GM12878 (cell line): Measurements from ENCODE around the gene TTLL10. TPM values are rescaled to one million over a fixed set of nuclear protein-coding genes. Genes with fewer than 3 reads are reported as not detected.

ENCODE experiments used
- ATAC-seq: fragments of 200-7000 bp; cut with Tn5 transposase; 3 replicates; pipeline ENCODE4 v1.9.1; 2020; ENCODE audit warnings: mild to moderate bottlenecking, moderate library complexity
- BruUV-seq: library from RNA; stranded (reverse); fragments of 400-500 nt; replicated peaks from 2 replicates; lab custom pipeline; 2021; lab: Mats Ljungman, UMichigan
- CTCF ChIA-PET: fragments of 300-600 bp; sonication (Branson Sonifier 250); formaldehyde crosslinking; extraction: SDS; loops from one replicate; lab custom pipeline; 2021; ENCODE audit warnings: inconsistent platforms; lab: Yijun Ruan, JAX
- POLR2A ChIA-PET: fragments of 350-600 bp; formaldehyde crosslinking; extraction: SDS; loops from one replicate; lab custom pipeline; 2021; ENCODE audit warnings: inconsistent platforms; lab: Charles Lee
- RAD21 ChIA-PET: fragments of 300-600 bp; sonication (Branson Sonifier 250); formaldehyde crosslinking; loops from one replicate; lab custom pipeline; 2023; ENCODE audit warnings: antibody characterized with exemption; ENCODE audit not compliant: unreplicated experiment; lab: Charles Lee
- SMC1A ChIA-PET: fragments of 300-600 bp; sonication (Branson Sonifier 250); formaldehyde crosslinking; loops from one replicate; lab custom pipeline; 2023; ENCODE audit not compliant: unreplicated experiment, uncharacterized antibody; lab: Charles Lee
- DNase-seq: peaks from one replicate; pipeline ENCODE4 v3.0.0-alpha.2; 2011; ENCODE audit warnings: low read depth, low spot score
- FAIRE-seq: peaks from 3 replicates; lab custom pipeline; 2011; peaks lifted over from hg19 to GRCh38; lab: Jason Lieb, UNC
- H2AFZ ChIP-seq: 2 replicates; pipeline ENCODE4 v1.6.0; 2011; ENCODE audit warnings: low read depth, low read length, control low read depth; ENCODE audit not compliant: control insufficient read depth
- H3K27ac ChIP-seq: 2 replicates; pipeline ENCODE4 v1.5.1; 2011; ENCODE audit warnings: control low read depth; ENCODE audit not compliant: control insufficient read depth, insufficient read depth
- H3K27me3 ChIP-seq, 2 experiments: replicated peaks in 1 of 2; 2 replicates each; pipeline versions ENCODE4 v1.6.0 to v1.6.1; 2011; ENCODE audit warnings: low read length in 1 of 2; ENCODE audit not compliant: control insufficient read depth in 2 of 2, insufficient read depth in 2 of 2
- H3K36me3 ChIP-seq, 2 experiments: 2 replicates each; pipeline ENCODE4 v1.5.1; 2011; ENCODE audit warnings: low read length in 1 of 2; ENCODE audit not compliant: control insufficient read depth in 2 of 2, insufficient read depth in 2 of 2
- H3K4me1 ChIP-seq: 2 replicates; pipeline ENCODE4 v1.6.1; 2011; ENCODE audit warnings: mild to moderate bottlenecking, low read length, moderate library complexity, mixed read lengths; ENCODE audit not compliant: control insufficient read depth, insufficient read depth
- H3K4me2 ChIP-seq: 2 replicates; pipeline ENCODE4 v1.6.0; 2011; ENCODE audit warnings: control low read depth; ENCODE audit not compliant: control insufficient read depth, insufficient read depth
- H3K4me3 ChIP-seq: fragments of 200-600 bp; sonication (generic); 2 replicates; pipeline ENCODE4 v1.5.1; 2016
- H3K79me2 ChIP-seq: 2 replicates; pipeline ENCODE4 v1.6.0; 2011; ENCODE audit warnings: low read length; ENCODE audit not compliant: control insufficient read depth, insufficient read depth
- H3K9ac ChIP-seq: 2 replicates; pipeline ENCODE4 v1.8.0; 2011; ENCODE audit warnings: low read length, control low read depth, mixed read lengths; ENCODE audit not compliant: control insufficient read depth, insufficient read depth
- H3K9me3 ChIP-seq: replicated peaks from 3 replicates; pipeline ENCODE4 v1.5.1; 2011; ENCODE audit warnings: mild to moderate bottlenecking, low read length; ENCODE audit not compliant: control insufficient read depth, insufficient read depth
- H4K20me1 ChIP-seq: 2 replicates; pipeline ENCODE4 v1.6.0; 2011; ENCODE audit not compliant: control insufficient read depth, insufficient read depth
- ASH2L ChIP-seq: fragments of 300-600, 200-600 bp; sonication (generic); IDR thresholded peaks from 2 replicates; pipeline ENCODE4 v1.6.1; 2017; ENCODE audit warnings: low read depth, mild to moderate bottlenecking, borderline replicate concordance
- BHLHE40 ChIP-seq, 2 experiments: fragments of 450-650 bp in 1 of 2; IDR thresholded peaks; 2 replicates each; pipeline ENCODE4 v1.6.1; 2011 to 2017; ENCODE audit warnings: low read depth in 2 of 2, borderline replicate concordance in 1 of 2, improper control_type of control experiment in 1 of 2, low read length in 1 of 2, mild to moderate bottlenecking in 1 of 2
- CBFB ChIP-seq: IDR thresholded peaks from 2 replicates; pipeline ENCODE4 v1.6.1; 2016; ENCODE audit warnings: antibody characterized with exemption, low read depth
- CBX3 ChIP-seq: fragments of 200-600 bp; sonication (generic); IDR thresholded peaks from 2 replicates; pipeline ENCODE4 v1.6.1; 2016; ENCODE audit warnings: low read depth, borderline replicate concordance
- CREM ChIP-seq: IDR thresholded peaks from 2 replicates; pipeline ENCODE4 v1.6.1; 2014; ENCODE audit warnings: antibody characterized with exemption, low read depth
- EGR1 ChIP-seq, 2 experiments: IDR thresholded peaks; 1 replicate in 1 of 2; 2 replicates in 1 of 2; pipeline ENCODE4 v1.6.1; 2011 to 2012; ENCODE audit warnings: low read depth in 2 of 2, low read length in 2 of 2, borderline replicate concordance in 1 of 2, mild to moderate bottlenecking in 1 of 2, moderate library complexity in 1 of 2
- GATAD2B ChIP-seq: fragments of 450-650 bp; conservative IDR thresholded peaks from 2 replicates; pipeline ENCODE4 v1.6.1; 2017; ENCODE audit warnings: low read depth, mild to moderate bottlenecking, moderate library complexity
- HCFC1 ChIP-seq: fragments of 150-350 bp; IDR thresholded peaks from 2 replicates; pipeline ENCODE4 v1.6.1; 2014; ENCODE audit warnings: low read length
- MEF2A ChIP-seq: IDR thresholded peaks from 2 replicates; pipeline ENCODE4 v1.6.1; 2011; ENCODE audit warnings: low read depth, mild to moderate bottlenecking, low read length, moderate library complexity; ENCODE audit not compliant: insufficient read depth
- NFYB ChIP-seq: IDR thresholded peaks from 2 replicates; pipeline ENCODE4 v1.6.1; 2011; ENCODE audit warnings: low read depth, mild to moderate bottlenecking, low read length, improper control_type of control experiment, moderate library complexity; ENCODE audit not compliant: insufficient read depth
- SPI1 ChIP-seq: IDR thresholded peaks from 2 replicates; pipeline ENCODE4 v1.6.1; 2011; ENCODE audit warnings: low read depth, mild to moderate bottlenecking, low read length, moderate library complexity, borderline replicate concordance; ENCODE audit not compliant: insufficient read depth
- STAT1 ChIP-seq: fragments of 450-650 bp; conservative IDR thresholded peaks from 2 replicates; pipeline ENCODE4 v1.6.1; 2014; ENCODE audit warnings: antibody characterized with exemption, mild to moderate bottlenecking
- STAT3 ChIP-seq: IDR thresholded peaks from 2 replicates; pipeline ENCODE4 v1.6.1; 2011; ENCODE audit warnings: low read depth, low read length, improper control_type of control experiment
- SUZ12 ChIP-seq: fragments of 200-600 bp; sonication (generic); IDR thresholded peaks from one replicate; pipeline ENCODE4 v1.6.1; 2018; ENCODE audit warnings: antibody characterized with exemption, mild to moderate bottlenecking; ENCODE audit not compliant: unreplicated experiment
- WGBS: methylation state at CpG from one replicate; pipeline ENCODE4 v1.1.6; 2016; ENCODE audit warnings: low lambda C conversion rate; ENCODE audit not compliant: insufficient replicate concordance, insufficient coverage; ENCODE audit errors: missing lambda C conversion rate; 5-methylcytosine and 5-hydroxymethylcytosine counted together
- in situ Hi-C: fragments of 300-500 bp; cut with MboI; formaldehyde crosslinking; loops from 9 replicates; pipeline ENCODE4 v1.14.3; 2018; ENCODE audit warnings: mixed read lengths
- intact Hi-C: fragments of 100-400 bp; cut with micrococcal nuclease; formaldehyde crosslinking; loops from one replicate; pipeline ENCODE4 v1.14.2; 2022; ENCODE audit not compliant: unreplicated experiment
- polyA plus RNA-seq, 11 experiments: library from polyadenylated mRNA; depleted of rRNA in 4 of 11; unstranded in 6 of 11; stranded (reverse) in 5 of 11; fragments of >200 nt; fragmentation: Nextera tagmentation in 4 of 11; fragmentation: Illumina TruSeq in 1 of 11; extraction: Ambion mirVana in 4 of 11; extraction: Trizol in 1 of 11; gene quantifications; 1 replicate in 1 of 11; 2 replicates in 10 of 11; pipeline versions ENCODE4 v1.2.1 to v1.2.3, GENCODE V29; 2011 to 2016; ENCODE audit warnings: inconsistent platforms in 2 of 11, missing spikeins in 2 of 11, low read depth in 1 of 11
- total RNA-seq, 4 experiments: library from RNA; depleted of rRNA in 3 of 4; stranded (reverse); fragments of >200 nt in 3 of 4; fragmentation: Illumina TruSeq in 1 of 4; extraction: Trizol in 1 of 4; gene quantifications; 2 replicates each; pipeline versions ENCODE4 v1.2.1 to v1.2.3, GENCODE V29; 2013 to 2021
- TF ChIP-seq, protein P1 (sequence below): fragments of 450-650 bp; formaldehyde crosslinking; IDR thresholded peaks from 2 replicates; pipeline ENCODE4 v1.4.0; 2020; ENCODE audit warnings: mild to moderate bottlenecking, moderate library complexity
- TF ChIP-seq, protein P2 (sequence below): IDR thresholded peaks from 2 replicates; pipeline ENCODE4 v1.6.1; 2012; ENCODE audit warnings: mild to moderate bottlenecking, low read depth, low read length
- TF ChIP-seq, protein P3 (sequence below): fragments of 450-650 bp; IDR thresholded peaks from 2 replicates; pipeline ENCODE4 v1.6.1; 2016; ENCODE audit warnings: mild to moderate bottlenecking

The TTLL10 gene
- total and polyA plus RNA-seq, 10 of the 15 experiments (the other 5 are each of a cell fraction or from before 2014, with no cell fraction given) = not detected

DNA sequence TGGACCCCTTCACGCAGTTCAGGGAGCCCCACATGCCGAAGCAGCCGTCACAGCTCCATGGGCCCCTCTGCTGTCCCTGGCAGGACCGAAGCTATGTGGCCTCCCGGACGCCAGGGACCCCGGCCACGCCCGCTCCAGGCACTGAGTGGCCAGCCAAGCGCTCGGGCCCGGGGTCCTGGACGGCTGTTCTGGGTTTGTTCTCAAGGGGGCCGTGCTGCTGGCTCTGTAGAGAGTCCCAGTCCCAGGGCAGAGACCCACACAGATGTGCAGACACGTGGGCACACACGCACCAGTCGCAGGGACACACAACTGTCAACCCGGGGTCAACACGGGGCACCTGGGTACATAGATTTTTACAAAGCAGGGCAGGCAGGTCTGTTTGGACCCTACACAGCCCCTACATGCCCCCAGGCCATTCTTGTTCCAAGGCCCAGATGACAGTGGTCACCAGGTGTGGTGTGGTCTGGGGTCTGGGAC, 65.1 kb downstream of the TTLL10 start:
- DNase-seq = no peak
- no peaks in the 10 kb centered on the region for H4K20me1 ChIP-seq
- H3K9ac ChIP-seq = no peak overlapping the region
- no peak for ATAC-seq
- H3K4me1 ChIP-seq = no peaks in the 10 kb centered on the region
- BruUV-seq = no TSS peak
- no peak overlapping the region for H2AFZ ChIP-seq
- intact Hi-C loops = no loop called here
- 57% methylated on average over 18 of the region's 19 CpGs for WGBS
- H3K27me3 ChIP-seq = no peaks in the 10 kb centered on the region
- H3K27ac ChIP-seq = no peak overlapping the region
- H3K9me3 ChIP-seq = no peaks in the 10 kb centered on the region; the same call in 2 of the 3 replicates
- POLR2A ChIA-PET = no interaction called here
- TF ChIP-seq NFYB (no peak), GATAD2B (no peak), HCFC1 (no peak), ASH2L (no peak), CBX3 (no peak), STAT1 (no peak), SPI1 (no peak), BHLHE40 (IDR thresholded peaks at IDR 0.05; ENCODE audit: borderline replicate concordance in 1 of 2, low read depth in 2 of 2, low read length in 1 of 2) (no peak), CBFB (no peak), SUZ12 (no peak), EGR1 (IDR thresholded peaks at IDR 0.05; ENCODE audit: borderline replicate concordance in 1 of 2, low read depth in 2 of 2, low read length in 2 of 2) (no peak), STAT3 (no peak), MEF2A (no peak), CREM (no peak)
- TF ChIP-seq, protein P1, sequence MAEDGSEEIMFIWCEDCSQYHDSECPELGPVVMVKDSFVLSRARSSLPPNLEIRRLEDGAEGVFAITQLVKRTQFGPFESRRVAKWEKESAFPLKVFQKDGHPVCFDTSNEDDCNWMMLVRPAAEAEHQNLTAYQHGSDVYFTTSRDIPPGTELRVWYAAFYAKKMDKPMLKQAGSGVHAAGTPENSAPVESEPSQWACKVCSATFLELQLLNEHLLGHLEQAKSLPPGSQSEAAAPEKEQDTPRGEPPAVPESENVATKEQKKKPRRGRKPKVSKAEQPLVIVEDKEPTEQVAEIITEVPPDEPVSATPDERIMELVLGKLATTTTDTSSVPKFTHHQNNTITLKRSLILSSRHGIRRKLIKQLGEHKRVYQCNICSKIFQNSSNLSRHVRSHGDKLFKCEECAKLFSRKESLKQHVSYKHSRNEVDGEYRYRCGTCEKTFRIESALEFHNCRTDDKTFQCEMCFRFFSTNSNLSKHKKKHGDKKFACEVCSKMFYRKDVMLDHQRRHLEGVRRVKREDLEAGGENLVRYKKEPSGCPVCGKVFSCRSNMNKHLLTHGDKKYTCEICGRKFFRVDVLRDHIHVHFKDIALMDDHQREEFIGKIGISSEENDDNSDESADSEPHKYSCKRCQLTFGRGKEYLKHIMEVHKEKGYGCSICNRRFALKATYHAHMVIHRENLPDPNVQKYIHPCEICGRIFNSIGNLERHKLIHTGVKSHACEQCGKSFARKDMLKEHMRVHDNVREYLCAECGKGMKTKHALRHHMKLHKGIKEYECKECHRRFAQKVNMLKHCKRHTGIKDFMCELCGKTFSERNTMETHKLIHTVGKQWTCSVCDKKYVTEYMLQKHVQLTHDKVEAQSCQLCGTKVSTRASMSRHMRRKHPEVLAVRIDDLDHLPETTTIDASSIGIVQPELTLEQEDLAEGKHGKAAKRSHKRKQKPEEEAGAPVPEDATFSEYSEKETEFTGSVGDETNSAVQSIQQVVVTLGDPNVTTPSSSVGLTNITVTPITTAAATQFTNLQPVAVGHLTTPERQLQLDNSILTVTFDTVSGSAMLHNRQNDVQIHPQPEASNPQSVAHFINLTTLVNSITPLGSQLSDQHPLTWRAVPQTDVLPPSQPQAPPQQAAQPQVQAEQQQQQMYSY (CRISPR knock-in tag) = no peak
- TF ChIP-seq, protein P2, sequence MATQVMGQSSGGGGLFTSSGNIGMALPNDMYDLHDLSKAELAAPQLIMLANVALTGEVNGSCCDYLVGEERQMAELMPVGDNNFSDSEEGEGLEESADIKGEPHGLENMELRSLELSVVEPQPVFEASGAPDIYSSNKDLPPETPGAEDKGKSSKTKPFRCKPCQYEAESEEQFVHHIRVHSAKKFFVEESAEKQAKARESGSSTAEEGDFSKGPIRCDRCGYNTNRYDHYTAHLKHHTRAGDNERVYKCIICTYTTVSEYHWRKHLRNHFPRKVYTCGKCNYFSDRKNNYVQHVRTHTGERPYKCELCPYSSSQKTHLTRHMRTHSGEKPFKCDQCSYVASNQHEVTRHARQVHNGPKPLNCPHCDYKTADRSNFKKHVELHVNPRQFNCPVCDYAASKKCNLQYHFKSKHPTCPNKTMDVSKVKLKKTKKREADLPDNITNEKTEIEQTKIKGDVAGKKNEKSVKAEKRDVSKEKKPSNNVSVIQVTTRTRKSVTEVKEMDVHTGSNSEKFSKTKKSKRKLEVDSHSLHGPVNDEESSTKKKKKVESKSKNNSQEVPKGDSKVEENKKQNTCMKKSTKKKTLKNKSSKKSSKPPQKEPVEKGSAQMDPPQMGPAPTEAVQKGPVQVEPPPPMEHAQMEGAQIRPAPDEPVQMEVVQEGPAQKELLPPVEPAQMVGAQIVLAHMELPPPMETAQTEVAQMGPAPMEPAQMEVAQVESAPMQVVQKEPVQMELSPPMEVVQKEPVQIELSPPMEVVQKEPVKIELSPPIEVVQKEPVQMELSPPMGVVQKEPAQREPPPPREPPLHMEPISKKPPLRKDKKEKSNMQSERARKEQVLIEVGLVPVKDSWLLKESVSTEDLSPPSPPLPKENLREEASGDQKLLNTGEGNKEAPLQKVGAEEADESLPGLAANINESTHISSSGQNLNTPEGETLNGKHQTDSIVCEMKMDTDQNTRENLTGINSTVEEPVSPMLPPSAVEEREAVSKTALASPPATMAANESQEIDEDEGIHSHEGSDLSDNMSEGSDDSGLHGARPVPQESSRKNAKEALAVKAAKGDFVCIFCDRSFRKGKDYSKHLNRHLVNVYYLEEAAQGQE = no peak
- TF ChIP-seq, protein P3, sequence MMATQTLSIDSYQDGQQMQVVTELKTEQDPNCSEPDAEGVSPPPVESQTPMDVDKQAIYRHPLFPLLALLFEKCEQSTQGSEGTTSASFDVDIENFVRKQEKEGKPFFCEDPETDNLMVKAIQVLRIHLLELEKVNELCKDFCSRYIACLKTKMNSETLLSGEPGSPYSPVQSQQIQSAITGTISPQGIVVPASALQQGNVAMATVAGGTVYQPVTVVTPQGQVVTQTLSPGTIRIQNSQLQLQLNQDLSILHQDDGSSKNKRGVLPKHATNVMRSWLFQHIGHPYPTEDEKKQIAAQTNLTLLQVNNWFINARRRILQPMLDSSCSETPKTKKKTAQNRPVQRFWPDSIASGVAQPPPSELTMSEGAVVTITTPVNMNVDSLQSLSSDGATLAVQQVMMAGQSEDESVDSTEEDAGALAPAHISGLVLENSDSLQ = no peak
- TF ChIP-seq, all 136 proteins: peak for 0
- ChIA-PET RAD21 (no interaction called here), SMC1A (interaction anchor here (1.1 kb wide), 1 partner anchor 26 kb away, joined by 3 read pairs; no protein-coding TSS in a partner anchor), CTCF (interaction anchor here (1.4 kb wide), 1 partner anchor 116 kb away, joined by 4 read pairs; no protein-coding TSS in a partner anchor)
- no peak overlapping the region for H3K4me3 ChIP-seq
- no peak overlapping the region for H3K4me2 ChIP-seq
- no peak for FAIRE-seq
- H3K79me2 ChIP-seq = no peaks in the 10 kb centered on the region
- in situ Hi-C loops = no loop called here
- H3K36me3 ChIP-seq = no peaks in the 10 kb centered on the region
